ENCODE measurements around the gene SHROOM3.

- no peak for TF ChIP-seq EZH2 (IDR thresholded peaks at IDR 0.05; ENCODE audit: borderline replicate concordance, low read length)
- TF ChIP-seq CTCF (conservative IDR thresholded peaks at IDR 0.05 in 1 of 2, IDR thresholded peaks at IDR 0.05 in 1 of 2; ENCODE audit: extremely low read depth in 1 of 2, insufficient read depth in 1 of 2, low read depth in 1 of 2, low read length in 2 of 2), result no peak
These were observed 365.9 kb downstream of the SHROOM3 start for GRCh38 chr4:76800902-76801301.

Data from mammary epithelial cell (primary cell).